ENCODE data around the gene ARHGEF38. TPM values are rescaled to one million over a fixed set of nuclear protein-coding genes. Genes with fewer than 3 reads are reported as not detected.

Gene ARHGEF38
- total RNA-seq, 2 experiments from 2014 or later: not detected

DNA sequence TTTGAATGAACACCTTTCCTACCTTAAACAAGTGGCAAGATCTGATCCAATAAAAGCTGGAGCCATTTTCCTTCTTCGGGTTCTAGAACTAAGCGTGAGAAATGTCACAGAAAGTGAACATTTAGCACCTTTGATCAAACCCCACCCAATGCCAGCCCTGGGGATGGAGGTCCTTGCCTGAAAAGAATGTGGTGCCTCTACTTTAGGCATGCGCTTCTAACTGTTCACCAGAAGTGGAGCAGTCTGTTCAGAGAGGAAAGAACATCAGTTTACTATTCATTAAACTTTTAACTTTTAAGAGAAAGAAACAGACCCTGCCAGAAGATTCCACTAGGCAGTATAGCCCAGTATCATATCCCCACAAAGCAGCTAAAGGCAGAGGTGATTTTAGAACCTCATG, 80.2 kb downstream of the ARHGEF38 start:
- TF ChIP-seq CTCF (IDR thresholded peaks at IDR 0.05): no peak
- peaks cover 3% of the 10 kb centered on the region for H3K4me1 Mint-ChIP-seq (ENCODE audit: low read depth)
- no peak for DNase-seq
- ATAC-seq (ENCODE audit: poor library complexity): no peak
- POLR2A ChIA-PET: no interaction called here
- Histone ChIP-seq H3K27me3 (ENCODE audit: control insufficient read depth in 1 of 2, insufficient read depth in 2 of 2, low read length in 2 of 2) (peaks cover 0 to 4% of the 10 kb centered on the region in 2 experiments), H3K4me1 (ENCODE audit: insufficient read depth, low read length) (no peaks in the 10 kb centered on the region), H3K9me3 (ENCODE audit: control insufficient read depth in 1 of 2, insufficient read depth in 1 of 2, low read length in 2 of 2) (no peaks in the 10 kb centered on the region), H3K4me3 (ENCODE audit: low read length) (no peak overlapping the region), H3K27ac (ENCODE audit: low read depth in 1 of 2, low read length in 2 of 2) (no peak overlapping the region), H3K36me3 (ENCODE audit: insufficient read depth, low read length) (no peaks in the 10 kb centered on the region)
- CTCF ChIA-PET: interaction anchor here (1.3 to 2.1 kb wide), 2 partner anchors 13 to 15 kb away, joined by 3 to 4 read pairs; no protein-coding TSS in a partner anchor
- peaks cover 9% of the 10 kb centered on the region for H3K27me3 Mint-ChIP-seq
- no peak overlapping the region for H3K4me3 Mint-ChIP-seq
- H3K36me3 Mint-ChIP-seq (ENCODE audit: low read depth): no peaks in the 10 kb centered on the region
- H3K9me3 Mint-ChIP-seq: no peaks in the 10 kb centered on the region
- H3K27ac Mint-ChIP-seq: no peak overlapping the region
- intact Hi-C loops (cut with DNase I, micrococcal nuclease): loop anchor here (1.0 to 5.0 kb wide), 2 partner anchors 490 to 491 kb away; no protein-coding TSS in a partner anchor

GRCh38 chr4:105633241-105633640, 80.8 kb downstream of the ARHGEF38 start:
- intact Hi-C loops (cut with DNase I, micrococcal nuclease): loop anchor here in 1 of 2 experiments (5.0 kb wide), 1 partner anchor 491 kb away; no protein-coding TSS in a partner anchor
- no peak for ATAC-seq (ENCODE audit: poor library complexity)
- ChIA-PET POLR2A (no interaction called here), CTCF (interaction anchor here (2.1 kb wide), 1 partner anchor 15 kb away, joined by 4 read pairs; no protein-coding TSS in a partner anchor)
- H3K27ac Mint-ChIP-seq: no peak overlapping the region
- no peak overlapping the region for H3K27ac ChIP-seq (ENCODE audit: low read depth in 1 of 2, low read length in 2 of 2)
- H3K9me3 Mint-ChIP-seq: no peaks in the 10 kb centered on the region
- DNase-seq: no peak
- no peaks in the 10 kb centered on the region for H3K36me3 ChIP-seq (ENCODE audit: insufficient read depth, low read length)
- H3K36me3 Mint-ChIP-seq (ENCODE audit: low read depth): no peaks in the 10 kb centered on the region
- no peaks in the 10 kb centered on the region for H3K9me3 ChIP-seq (ENCODE audit: control insufficient read depth in 1 of 2, insufficient read depth in 1 of 2, low read length in 2 of 2)
- TF ChIP-seq CTCF (IDR thresholded peaks at IDR 0.05): no peak
- H3K27me3 ChIP-seq (ENCODE audit: control insufficient read depth in 1 of 2, insufficient read depth in 2 of 2, low read length in 2 of 2): peaks cover 0 to 4% of the 10 kb centered on the region in 2 experiments
- no peak overlapping the region for H3K4me3 Mint-ChIP-seq
- H3K4me1 Mint-ChIP-seq (ENCODE audit: low read depth): peaks cover 4% of the 10 kb centered on the region
- H3K4me1 ChIP-seq (ENCODE audit: insufficient read depth, low read length): no peaks in the 10 kb centered on the region
- H3K27me3 Mint-ChIP-seq: peaks cover 8% of the 10 kb centered on the region
- H3K4me3 ChIP-seq (ENCODE audit: low read length): no peak overlapping the region

- peaks cover 4% of the 10 kb centered on the region for H3K4me1 Mint-ChIP-seq (ENCODE audit: low read depth)
- POLR2A ChIA-PET: no interaction called here
- CTCF ChIA-PET: no interaction called here
- Histone ChIP-seq H3K27ac (ENCODE audit: low read depth in 1 of 2, low read length in 2 of 2) (no peak overlapping the region), H3K36me3 (ENCODE audit: insufficient read depth, low read length) (no peaks in the 10 kb centered on the region), H3K27me3 (ENCODE audit: control insufficient read depth in 1 of 2, insufficient read depth in 2 of 2, low read length in 2 of 2) (no peaks in the 10 kb centered on the region), H3K9me3 (ENCODE audit: control insufficient read depth in 1 of 2, insufficient read depth in 1 of 2, low read length in 2 of 2) (no peaks in the 10 kb centered on the region), H3K4me3 (ENCODE audit: low read length) (no peak overlapping the region), H3K4me1 (ENCODE audit: insufficient read depth, low read length) (no peaks in the 10 kb centered on the region)
- no peak for TF ChIP-seq CTCF (IDR thresholded peaks at IDR 0.05)
- no peak for ATAC-seq (ENCODE audit: poor library complexity)
- H3K27ac Mint-ChIP-seq: no peak overlapping the region
- no peaks in the 10 kb centered on the region for H3K36me3 Mint-ChIP-seq (ENCODE audit: low read depth)
- no peak overlapping the region for H3K4me3 Mint-ChIP-seq
- peaks cover 5% of the 10 kb centered on the region for H3K27me3 Mint-ChIP-seq
- H3K9me3 Mint-ChIP-seq: no peaks in the 10 kb centered on the region
- intact Hi-C loops (cut with DNase I, micrococcal nuclease): loop anchor here in 1 of 2 experiments (5.0 kb wide), 1 partner anchor 492 kb away; no protein-coding TSS in a partner anchor
- DNase-seq: no peak
These were observed 82.1 kb downstream of the ARHGEF38 start for GRCh38 chr4:105634402-105635080.
